Measurements from ENCODE around the gene STARD8.

STARD8 gene

GRCh38 chrX:68748030-68748429 lies 100.6 kb downstream of the STARD8 start:
- DNase-seq (ENCODE audit: low read depth, low spot score), result no peak

- DNase-seq (ENCODE audit: low read depth, low spot score), result no peak
These were observed 102.0 kb downstream of the STARD8 start for GRCh38 chrX:68749426-68749825.

DNA sequence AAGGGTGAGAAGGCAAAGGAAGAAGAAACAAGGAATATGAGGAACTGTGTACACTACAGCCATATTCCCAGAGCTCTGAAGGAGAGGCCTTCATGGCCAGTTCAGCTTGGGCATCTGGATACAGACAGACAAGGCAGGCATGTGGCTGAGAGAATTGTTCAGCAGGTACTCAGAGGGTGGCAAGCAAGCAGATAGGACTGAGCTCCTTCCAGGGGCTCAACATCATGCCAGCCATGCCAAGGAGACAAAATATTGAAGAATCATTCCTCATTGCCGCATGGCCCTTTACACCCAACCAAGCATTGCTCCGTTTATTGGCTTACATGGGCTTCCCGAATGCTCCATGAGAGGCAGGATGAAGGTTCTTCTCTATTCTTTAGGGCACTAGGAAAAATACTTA lies 102.8 kb downstream of the STARD8 start:
- DNase-seq (ENCODE audit: low read depth, low spot score), result no peak

DNA sequence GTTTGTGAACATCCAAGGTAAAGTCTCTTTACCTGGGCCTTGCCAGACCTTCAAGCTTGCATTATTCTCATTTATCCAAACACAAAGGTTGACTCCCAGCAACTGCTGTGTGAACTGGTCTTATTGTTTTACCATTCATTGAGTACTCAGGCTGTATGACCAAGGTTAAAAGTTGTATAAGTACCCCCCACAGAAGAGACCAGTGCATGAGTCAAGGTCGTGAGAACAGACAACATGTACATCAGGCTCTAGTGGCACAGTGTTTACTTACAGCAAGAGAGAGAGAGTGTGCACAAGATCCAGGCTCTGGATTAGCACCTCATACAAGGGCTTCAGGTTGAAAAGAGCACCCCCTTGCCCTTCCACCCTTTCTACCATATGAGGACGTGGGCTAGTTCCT lies 103.9 kb downstream of the STARD8 start:
- no peak for DNase-seq (ENCODE audit: low read depth, low spot score)

DNA sequence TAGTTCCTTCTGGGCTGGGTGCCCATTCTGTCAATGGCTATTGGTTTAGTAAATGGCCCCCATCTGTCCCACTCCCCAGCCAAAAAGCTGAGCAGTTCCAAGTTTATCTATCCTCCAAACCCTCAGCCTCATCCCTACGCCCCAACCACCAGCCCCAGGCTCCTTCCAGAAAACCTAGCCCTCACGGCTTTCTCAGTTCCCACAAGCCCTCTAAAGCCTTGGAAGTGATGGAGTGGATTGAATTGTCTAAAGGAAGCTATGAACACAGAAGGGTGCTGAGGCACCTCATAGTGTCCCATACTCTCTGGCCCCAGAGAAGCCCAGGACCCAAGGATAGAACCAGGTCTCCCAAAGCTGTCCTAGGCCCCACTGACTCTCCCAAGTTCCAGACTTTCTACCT lies 105.8 kb downstream of the STARD8 start:
- DNase-seq (ENCODE audit: low read depth, low spot score), result no peak

DNA sequence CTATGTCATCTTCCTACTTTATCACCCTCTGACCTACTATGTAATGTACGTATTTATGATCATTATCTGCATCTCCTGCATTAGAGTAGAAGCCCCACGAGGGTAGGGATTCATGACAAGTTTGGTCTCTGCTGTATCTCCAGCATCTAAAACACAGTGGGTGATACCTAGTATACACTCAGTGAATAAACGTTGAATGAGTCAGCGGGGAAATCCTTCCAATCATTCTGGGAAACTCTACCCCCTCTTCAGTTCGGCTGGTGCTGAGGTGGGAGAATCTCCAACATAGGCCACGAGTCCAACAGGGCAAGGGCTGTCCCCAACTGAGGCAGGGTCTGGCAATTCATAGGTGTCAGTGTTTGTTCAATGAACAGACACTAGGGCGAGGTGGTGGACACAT lies 106.9 kb downstream of the STARD8 start:
- DNase-seq (ENCODE audit: low read depth, low spot score), result no peak

DNA sequence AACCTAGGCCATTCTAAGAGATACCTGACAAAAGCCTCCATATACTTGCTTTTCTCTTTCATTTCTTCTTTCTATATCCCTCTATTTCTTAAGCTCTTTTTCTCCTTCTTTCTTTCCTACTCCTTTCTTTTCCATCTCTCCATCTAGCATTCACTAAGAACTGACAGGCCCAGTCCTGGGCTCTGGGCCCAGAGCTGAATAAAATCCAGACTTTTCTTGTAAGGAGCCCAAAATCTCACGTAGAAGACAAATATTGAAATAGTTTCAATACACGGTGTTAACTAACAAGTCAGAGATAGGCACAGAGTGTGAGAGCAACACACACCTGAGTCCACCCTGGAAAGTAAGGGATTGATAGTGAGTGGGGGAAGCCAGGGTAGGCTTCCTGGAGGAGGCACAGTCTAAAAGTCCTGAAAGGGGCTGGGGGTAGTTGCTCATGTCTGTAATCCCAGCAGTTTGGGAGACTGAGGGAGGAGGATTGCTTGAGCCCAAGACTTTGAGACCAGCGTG lies 108.2 kb downstream of the STARD8 start:
- no peak for DNase-seq (ENCODE audit: low read depth, low spot score)

- no peak for DNase-seq (ENCODE audit: low read depth, low spot score)
These were observed 109.9 kb downstream of the STARD8 start for GRCh38 chrX:68757331-68757730.

- no peak for DNase-seq (ENCODE audit: low read depth, low spot score)
These were observed 110.3 kb downstream of the STARD8 start for GRCh38 chrX:68757731-68758130.

DNA sequence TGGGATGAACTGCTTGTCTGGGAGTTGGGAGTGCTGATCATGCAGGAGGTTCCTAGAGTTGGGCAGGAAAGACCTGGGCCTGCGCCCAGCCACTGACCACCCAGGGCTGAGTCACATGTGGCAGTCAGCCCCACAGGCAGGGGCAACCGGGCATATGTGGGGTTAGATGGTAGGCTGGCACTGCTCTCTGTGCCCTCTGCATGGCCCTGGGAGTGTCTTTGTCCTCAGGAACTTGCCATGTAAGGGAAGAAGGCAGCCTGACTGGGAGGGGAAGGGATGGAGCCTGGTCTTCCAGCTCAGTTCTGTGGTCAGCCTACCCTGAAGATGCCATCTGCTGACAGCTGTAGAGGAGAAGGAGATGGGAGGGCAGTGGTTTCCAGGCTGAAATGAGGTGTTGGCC lies 111.2 kb downstream of the STARD8 start:
- no peak for DNase-seq (ENCODE audit: low read depth, low spot score)

- no peak for DNase-seq (ENCODE audit: low read depth, low spot score)
These were observed 113.6 kb downstream of the STARD8 start for GRCh38 chrX:68761086-68761485.

GRCh38 chrX:68762766-68763165 lies 115.3 kb downstream of the STARD8 start:
- DNase-seq (ENCODE audit: low read depth, low spot score), result no peak

- DNase-seq (ENCODE audit: low read depth, low spot score), result no peak
These were observed 116.0 kb downstream of the STARD8 start for GRCh38 chrX:68763481-68763880.
